ENCODE measurements around the gene CMIP. TPM values are rescaled to one million over a fixed set of nuclear protein-coding genes. Genes with fewer than 3 reads are reported as not detected.

CMIP gene
- total and polyA plus RNA-seq, 10 of the 15 experiments (the other 5 are each of a cell fraction or from before 2014, with no cell fraction given) = 1.2 to 43.2 (median 4.4) TPM

- TF ChIP-seq POU2F2 (IDR thresholded peaks at IDR 0.05; ENCODE audit: borderline replicate concordance, low read depth, low read length) = no peak
- TF ChIP-seq FOXK2 (IDR thresholded peaks at IDR 0.05) = no peak
- no peak for TF ChIP-seq RCOR1 (conservative IDR thresholded peaks at IDR 0.05; ENCODE audit: low read depth, low read length)
- no peak for TF ChIP-seq RFX5 (IDR thresholded peaks at IDR 0.05; ENCODE audit: low read depth, low read length)
- no peak for TF ChIP-seq ZBTB40 (IDR thresholded peaks at IDR 0.05; ENCODE audit: borderline replicate concordance)
- TF ChIP-seq TCF3 (IDR thresholded peaks at IDR 0.05; ENCODE audit: borderline replicate concordance, insufficient read depth, low read depth, low read length) = no peak
These were observed 104.4 kb downstream of the CMIP start (continued) for GRCh38 chr16:81548876-81549546.

- RAD21 ChIA-PET (ENCODE audit: unreplicated experiment) = no interaction called here
- peak; percentile 71 for FAIRE-seq
These were observed 105.2 kb downstream of the CMIP start for GRCh38 chr16:81549547-81550431.

More at GRCh38 chr16:81549547-81550431, 105.2 kb downstream of the CMIP start:
- SMC1A ChIA-PET (ENCODE audit: uncharacterized antibody, unreplicated experiment) = no interaction called here
- Histone ChIP-seq H3K9me3 (replicated peaks; ENCODE audit: control insufficient read depth, insufficient read depth, low read length) (no peaks in the 10 kb centered on the region; the same call in 2 of the 3 replicates), H3K4me1 (ENCODE audit: control insufficient read depth, insufficient read depth, low read length) (peaks cover 12% of the 10 kb centered on the region), H3K36me3 (ENCODE audit: control insufficient read depth in 2 of 2, insufficient read depth in 2 of 2, low read length in 1 of 2) (peaks cover 1 to 5% of the 10 kb centered on the region in 2 experiments; a peak in 3 of 4 replicates), H4K20me1 (ENCODE audit: control insufficient read depth, insufficient read depth) (0 out of 2 replicates have a peak, but pooled peaks cover 3% of the 10 kb centered on the region), H3K79me2 (ENCODE audit: control insufficient read depth, insufficient read depth, low read length) (peaks cover 4% of the 10 kb centered on the region), H2AFZ (ENCODE audit: control insufficient read depth, low read depth, low read length) (no peak overlapping the region), H3K4me3 (no peak overlapping the region), H3K9ac (ENCODE audit: control insufficient read depth, insufficient read depth, low read length) (no peak overlapping the region), H3K27ac (ENCODE audit: control insufficient read depth, insufficient read depth) (no peak overlapping the region), H3K27me3 (replicated peaks in 1 of 2; ENCODE audit: control insufficient read depth in 2 of 2, insufficient read depth in 2 of 2, low read length in 1 of 2) (no peaks in the 10 kb centered on the region), H3K4me2 (ENCODE audit: control insufficient read depth, insufficient read depth) (no peak overlapping the region)
- no peak for DNase-seq (ENCODE audit: low read depth, low spot score)
- WGBS (ENCODE audit: insufficient coverage, insufficient replicate concordance, low lambda C conversion rate, missing lambda C conversion rate) = 92% methylated on average over 19 of the region's 19 CpGs
- BruUV-seq (replicated peaks) = no TSS peak
- ATAC-seq = no peak
- intact Hi-C loops (cut with micrococcal nuclease; ENCODE audit: unreplicated experiment) = no loop called here
- in situ Hi-C loops (cut with MboI) = no loop called here
- CTCF ChIA-PET = no interaction called here
- POLR2A ChIA-PET = no interaction called here
- TF ChIP-seq TARDBP (IDR thresholded peaks at IDR 0.05; ENCODE audit: borderline replicate concordance) = 0 out of 2 replicates have a peak, but pooled peaks have one; percentile 24
- TF ChIP-seq SMAD5 (IDR thresholded peaks at IDR 0.05; ENCODE audit: low read depth) = no peak
- TF ChIP-seq MAX (IDR thresholded peaks at IDR 0.05; ENCODE audit: low read depth, low read length) = no peak
- no peak for TF ChIP-seq ZNF217 (IDR thresholded peaks at IDR 0.05)
- TF ChIP-seq BCL3 (IDR thresholded peaks at IDR 0.05; ENCODE audit: borderline replicate concordance, insufficient read depth, low read depth, low read length, poor library complexity, severe bottlenecking) = peak; percentile 78

Data from GM12878 (cell line).